Right ventricle myocardium superior (tissue), 1 donor: Measurements from ENCODE around the gene GPX3. TPM values are rescaled to one million over a fixed set of nuclear protein-coding genes. Genes with fewer than 3 reads are reported as not detected.

Experiments
- ATAC-seq: fragments of 200-7000 bp; cut with Tn5 transposase; one replicate; pipeline ENCODE4 v1.9.1; 2020; ENCODE audit warnings: mild to moderate bottlenecking; ENCODE audit not compliant: poor library complexity
- DNase-seq: peaks from one replicate; pipeline ENCODE4 v3.0.0-alpha.2; 2020
- intact Hi-C: fragments of 100-400 bp; cut with DNase I; formaldehyde crosslinking; loops from one replicate; pipeline ENCODE4 v1.11.2; 2022
- total RNA-seq: library from RNA; stranded (reverse); fragmentation: NEBNext Ultra II Directional; extraction: Animal tissue kit (Norgen Biotek cat#: 25700); gene quantifications from one replicate; pipeline ENCODE4 v1.2.1, GENCODE V29; 2021
- donor health status: DM: no; HTN: yes; CAD: no; lungs with severe emphysema.

Gene GPX3
- total RNA-seq, 1 donor from 2014 or later, result 592 TPM

GRCh38 chr5:151027961-151028479, 7.6 kb downstream of the GPX3 start:
- intact Hi-C loops, result no loop called here
- ATAC-seq, result no peak
- DNase-seq, result no peak

- no peak for DNase-seq
- intact Hi-C loops, result no loop called here
- no peak for ATAC-seq
Observed at GRCh38 chr5:151028717-151029116, 8.3 kb downstream of the GPX3 start.

- no peak for ATAC-seq
- intact Hi-C loops, result no loop called here
- no peak for DNase-seq
Observed at GRCh38 chr5:151029179-151030055, 9.0 kb downstream of the GPX3 start.

GRCh38 chr5:151030056-151030336, 9.6 kb downstream of the GPX3 start:
- peak; percentile 4 for ATAC-seq
- intact Hi-C loops, result no loop called here
- peak; percentile 50 for DNase-seq

- peak; percentile 80 for ATAC-seq
Observed at GRCh38 chr5:151030379-151030778, 10.0 kb downstream of the GPX3 start.

GRCh38 chr5:151031554-151031953, 11.2 kb downstream of the GPX3 start:
- ATAC-seq (no peak), DNase-seq (no peak)
- intact Hi-C loops, result no loop called here

More at GRCh38 chr5:151030379-151030778, 10.0 kb downstream of the GPX3 start:
- intact Hi-C loops, result no loop called here
- DNase-seq, result peak; percentile 82

- intact Hi-C loops, result no loop called here
- ATAC-seq, result no peak
- DNase-seq, result no peak
Observed at GRCh38 chr5:151033217-151033934, 13.0 kb downstream of the GPX3 start.

GRCh38 chr5:151034422-151035379, 14.3 kb downstream of the GPX3 start:
- no peak for ATAC-seq
- intact Hi-C loops, result no loop called here

GRCh38 chr5:151036556-151036955, 16.2 kb downstream of the GPX3 start:
- intact Hi-C loops, result no loop called here
- ATAC-seq (no peak), DNase-seq (no peak)

More at GRCh38 chr5:151034422-151035379, 14.3 kb downstream of the GPX3 start:
- DNase-seq, result no peak

GRCh38 chr5:151037561-151038411, 17.4 kb downstream of the GPX3 start:
- ATAC-seq, result peak; percentile 68
- DNase-seq, result no peak
- intact Hi-C loops, result no loop called here

GRCh38 chr5:151038412-151038745, 18.0 kb downstream of the GPX3 start:
- DNase-seq, result peak; percentile 45
- intact Hi-C loops, result no loop called here
- ATAC-seq, result no peak

GRCh38 chr5:151038801-151039238, 18.4 kb downstream of the GPX3 start:
- DNase-seq (no peak), ATAC-seq (no peak)
- intact Hi-C loops, result no loop called here

- DNase-seq (no peak), ATAC-seq (no peak)
- intact Hi-C loops, result no loop called here
Observed at GRCh38 chr5:151039665-151040064, 19.3 kb downstream of the GPX3 start.

GRCh38 chr5:151040211-151040747, 19.9 kb downstream of the GPX3 start:
- intact Hi-C loops, result no loop called here
- DNase-seq, result no peak
- peak; percentile 55 for ATAC-seq

- intact Hi-C loops, result no loop called here
- DNase-seq (no peak), ATAC-seq (no peak)
Observed at GRCh38 chr5:151041577-151042268, 21.3 kb downstream of the GPX3 start.

- intact Hi-C loops, result no loop called here
- ATAC-seq (no peak), DNase-seq (no peak)
Observed at GRCh38 chr5:151042453-151043093, 22.2 kb downstream of the GPX3 start.
